Astrocyte of the spinal cord (primary cell): ENCODE results near the gene TXNRD2.
A peak's percentile ranks its signal among the peaks of the same experiment; 100 is the strongest.
"Not testable (repeated sequence)": the region's sequence is repeated elsewhere in the genome, so short reads cannot be mapped to it uniquely, and the experiment has no call there.

Experiments
- DNase-seq: peaks from one replicate; pipeline ENCODE4 v3.0.0; 2011; ENCODE audit warnings: low read depth, low spot score
- H3K4me3 ChIP-seq: 2 replicates; pipeline ENCODE4 v1.5.1; 2011; ENCODE audit warnings: low read depth, mild to moderate bottlenecking, low read length, moderate library complexity
- in situ Hi-C: cut with HindIII; loops from 2 replicates; pipeline ENCODE4 v1.10.0; 2017; ENCODE audit warnings: low sequenced_read_pairs
- TF ChIP-seq, protein P1 (sequence below): IDR thresholded peaks from 2 replicates; pipeline ENCODE4 v1.5.1; 2012; ENCODE audit warnings: low read depth, mild to moderate bottlenecking, low read length, inconsistent platforms

TXNRD2 gene

DNA sequence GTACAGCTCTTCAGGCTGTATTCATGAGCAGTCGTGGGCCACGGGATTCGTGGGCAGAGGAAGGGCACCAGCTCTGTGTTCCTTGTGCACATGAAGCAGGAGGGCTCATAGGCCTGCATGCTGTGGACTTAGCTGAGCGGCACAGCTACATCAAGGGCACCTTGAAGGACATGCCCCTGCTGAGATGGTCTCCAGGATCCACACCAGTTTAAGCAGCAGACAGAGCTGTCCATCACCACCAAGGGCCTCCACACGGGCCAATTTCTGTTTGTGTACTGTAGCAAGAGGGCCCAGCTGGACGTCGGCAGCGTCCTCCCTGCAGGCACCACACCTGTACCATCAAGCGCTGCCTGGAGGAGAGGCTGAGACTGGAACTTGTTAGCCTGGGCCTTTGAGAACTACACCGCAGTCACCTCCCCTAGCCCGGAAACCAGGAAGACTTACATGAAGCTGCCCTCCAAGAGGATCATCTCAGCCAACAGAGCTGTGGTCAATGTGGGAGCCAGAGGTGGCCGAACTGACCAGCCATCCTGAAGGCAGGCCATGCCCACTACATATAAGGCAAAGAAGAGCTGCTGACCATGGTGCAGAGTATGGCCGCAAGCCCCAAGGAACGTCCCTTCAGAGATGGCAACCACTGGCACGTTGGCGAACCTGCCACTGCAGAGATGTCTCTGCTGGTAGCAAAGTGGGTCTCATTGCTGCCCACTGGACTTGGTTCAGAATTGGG, 54.2 kb downstream of the TXNRD2 start:
- H3K4me3 ChIP-seq: no peak overlapping the region
- in situ Hi-C loops: no loop called here
- DNase-seq: no peak
- TF ChIP-seq, protein P1, sequence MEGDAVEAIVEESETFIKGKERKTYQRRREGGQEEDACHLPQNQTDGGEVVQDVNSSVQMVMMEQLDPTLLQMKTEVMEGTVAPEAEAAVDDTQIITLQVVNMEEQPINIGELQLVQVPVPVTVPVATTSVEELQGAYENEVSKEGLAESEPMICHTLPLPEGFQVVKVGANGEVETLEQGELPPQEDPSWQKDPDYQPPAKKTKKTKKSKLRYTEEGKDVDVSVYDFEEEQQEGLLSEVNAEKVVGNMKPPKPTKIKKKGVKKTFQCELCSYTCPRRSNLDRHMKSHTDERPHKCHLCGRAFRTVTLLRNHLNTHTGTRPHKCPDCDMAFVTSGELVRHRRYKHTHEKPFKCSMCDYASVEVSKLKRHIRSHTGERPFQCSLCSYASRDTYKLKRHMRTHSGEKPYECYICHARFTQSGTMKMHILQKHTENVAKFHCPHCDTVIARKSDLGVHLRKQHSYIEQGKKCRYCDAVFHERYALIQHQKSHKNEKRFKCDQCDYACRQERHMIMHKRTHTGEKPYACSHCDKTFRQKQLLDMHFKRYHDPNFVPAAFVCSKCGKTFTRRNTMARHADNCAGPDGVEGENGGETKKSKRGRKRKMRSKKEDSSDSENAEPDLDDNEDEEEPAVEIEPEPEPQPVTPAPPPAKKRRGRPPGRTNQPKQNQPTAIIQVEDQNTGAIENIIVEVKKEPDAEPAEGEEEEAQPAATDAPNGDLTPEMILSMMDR: no peak

DNA sequence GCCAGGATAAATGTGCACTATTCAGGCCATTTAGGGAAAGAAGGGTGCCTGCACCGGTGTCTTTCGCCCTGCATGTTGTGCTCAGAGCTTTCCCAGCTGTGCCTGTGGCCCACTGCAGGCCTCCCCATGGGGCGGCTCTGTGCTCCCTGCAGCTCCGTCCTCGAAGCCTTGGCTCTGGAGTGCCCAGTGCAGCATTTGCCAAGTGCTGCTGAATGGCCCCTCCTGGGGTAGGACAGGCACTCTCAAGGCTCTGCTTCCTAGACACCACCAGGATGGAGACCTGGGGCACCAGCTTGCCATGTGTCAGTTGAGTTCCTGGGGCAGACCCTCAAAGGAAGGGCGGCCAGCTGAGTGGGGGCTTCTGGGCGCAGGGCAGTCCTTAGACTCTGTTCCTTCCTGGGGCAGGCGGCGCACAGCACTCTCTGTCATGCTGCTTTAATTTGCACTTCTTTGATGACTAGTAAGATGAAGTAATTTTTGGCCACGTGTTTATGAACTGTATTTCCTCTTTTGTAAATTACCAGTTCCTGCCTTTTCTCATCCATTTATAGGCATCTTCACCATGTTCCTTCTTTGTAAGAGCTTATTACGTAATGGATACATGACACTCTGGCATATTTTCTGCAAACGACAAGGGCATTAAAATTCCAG, 54.9 kb downstream of the TXNRD2 start:
- TF ChIP-seq, protein P1: no peak
- in situ Hi-C loops: no loop called here
- no peak overlapping the region for H3K4me3 ChIP-seq
- peak; percentile 32 for DNase-seq

DNA sequence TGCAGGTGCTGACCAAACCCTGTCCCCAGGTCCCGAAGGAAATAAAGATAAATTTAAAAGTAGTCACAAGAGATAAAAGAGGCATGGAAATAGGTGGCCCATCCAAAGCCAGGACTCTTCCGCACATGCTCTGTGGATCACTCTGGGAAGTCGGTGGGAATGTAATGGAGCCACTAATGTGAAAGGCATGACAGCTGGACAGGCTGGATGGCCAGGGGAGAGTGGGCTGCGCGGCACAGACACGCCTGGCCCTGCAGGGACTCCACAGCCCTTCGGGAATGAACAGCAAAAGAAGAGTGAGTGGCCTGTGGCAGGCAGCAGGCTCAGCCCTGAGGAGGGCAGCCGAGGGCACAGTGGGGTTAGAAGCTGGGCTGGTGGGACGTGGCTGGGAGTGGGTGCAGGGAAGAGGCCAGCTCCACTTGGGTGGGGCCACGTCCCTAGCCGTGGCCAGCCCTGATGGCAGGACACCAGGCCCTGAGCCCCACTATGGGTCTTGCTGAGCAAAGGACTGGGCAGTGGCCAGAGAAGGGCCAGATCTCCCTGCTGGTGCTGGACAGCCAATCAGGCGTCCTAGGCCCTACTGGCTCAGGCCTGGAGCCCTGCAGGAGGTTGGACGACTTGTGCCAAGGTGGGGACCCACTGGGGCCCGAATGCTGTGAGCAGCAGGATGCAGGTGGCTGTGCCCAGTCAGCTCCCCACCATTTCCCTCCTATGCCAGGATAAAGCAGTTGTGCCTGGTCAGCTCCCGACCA, 55.6 kb downstream of the TXNRD2 start:
- TF ChIP-seq, protein P1: no peak
- in situ Hi-C loops: no loop called here
- DNase-seq: no peak
- no peak overlapping the region for H3K4me3 ChIP-seq

DNA sequence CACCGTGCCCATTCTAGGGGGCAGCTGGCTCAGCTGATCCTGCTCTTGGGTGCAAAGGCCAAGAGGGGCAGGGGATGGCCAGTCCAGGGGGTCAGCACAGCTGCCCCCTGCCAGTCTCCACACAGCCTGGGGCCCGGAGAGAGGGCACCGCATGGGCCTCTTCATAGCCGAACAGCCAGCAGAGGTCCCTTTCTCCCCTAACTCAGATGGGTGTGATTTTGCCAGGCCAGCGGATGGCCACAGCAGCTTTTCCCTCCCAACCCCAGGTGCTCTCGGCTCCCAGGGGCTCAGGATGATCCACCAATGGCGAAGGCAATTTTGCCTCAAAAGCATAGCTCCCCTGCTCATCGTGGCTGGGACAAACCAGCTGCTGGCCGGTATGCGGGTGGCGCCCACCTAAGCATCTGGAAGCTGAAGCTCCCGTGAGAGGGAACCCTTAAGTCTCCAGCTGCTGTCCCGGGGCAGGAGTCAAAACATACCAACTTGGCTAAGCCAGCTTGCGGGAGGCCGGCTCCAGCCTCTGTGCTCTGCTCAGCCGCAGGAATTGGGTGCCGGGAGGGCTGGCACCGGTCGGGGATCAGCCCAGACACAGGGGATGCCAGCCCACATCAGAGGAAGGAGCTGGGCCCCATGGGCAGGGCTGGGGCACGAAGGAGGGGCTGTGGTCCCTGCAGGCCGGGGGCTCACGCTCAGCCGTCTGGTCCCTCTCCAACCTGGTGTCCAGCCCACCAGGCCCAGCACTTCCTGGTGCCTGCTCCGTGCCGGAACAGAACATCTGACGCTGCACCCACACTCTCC, 56.5 kb downstream of the TXNRD2 start:
- TF ChIP-seq, protein P1: no peak
- in situ Hi-C loops: no loop called here
- DNase-seq: no peak
- no peak overlapping the region for H3K4me3 ChIP-seq

- TF ChIP-seq, protein P1: no peak
These were observed 57.3 kb downstream of the TXNRD2 start for GRCh38 chr22:19884161-19884953.

DNA sequence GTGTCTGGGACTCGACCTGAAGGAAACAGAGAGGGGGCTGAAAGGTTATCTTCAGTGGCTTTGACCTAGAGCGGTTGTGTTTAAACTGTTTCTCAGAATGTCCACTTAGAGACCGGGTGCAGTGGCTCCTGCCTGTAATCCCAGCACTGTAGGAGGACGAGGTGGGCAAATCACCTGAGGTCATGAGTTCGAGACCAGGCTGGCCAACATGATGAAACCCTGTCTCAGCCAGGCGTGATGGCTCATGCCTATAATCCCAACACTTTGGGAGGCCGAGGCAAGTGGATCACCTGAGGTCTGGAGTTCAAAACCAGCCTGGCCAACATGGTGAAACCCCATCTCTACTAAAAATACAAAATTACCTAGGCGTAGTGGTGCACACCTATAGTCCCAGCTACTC, 58.2 kb downstream of the TXNRD2 start:
- H3K4me3 ChIP-seq, DNase-seq, in situ Hi-C loops: not testable (repeated sequence)

More at GRCh38 chr22:19884161-19884953, 57.3 kb downstream of the TXNRD2 start:
- no peak overlapping the region for H3K4me3 ChIP-seq
- no peak for DNase-seq
- in situ Hi-C loops: no loop called here
